Panc1 (cell line): Measurements from ENCODE around the gene IFT122. TPM values are rescaled to one million over a fixed set of nuclear protein-coding genes. Genes with fewer than 3 reads are reported as not detected.
"Not testable (repeated sequence)": the region's sequence is repeated elsewhere in the genome, so short reads cannot be mapped to it uniquely, and the experiment has no call there.

ENCODE experiments used
- ATAC-seq: fragments of 200-7000 bp; cut with Tn5 transposase; 2 replicates; pipeline ENCODE4 v1.9.1; 2020; ENCODE audit warnings: mild to moderate bottlenecking, moderate library complexity
- BruUV-seq: library from RNA; stranded (reverse); fragments of 400-500 nt; replicated peaks from 2 replicates; lab custom pipeline; 2021; lab: Mats Ljungman, UMichigan
- CTCF ChIA-PET: fragments of 300-600 bp; sonication (Branson Sonifier 250); formaldehyde crosslinking; loops from one replicate; lab custom pipeline; 2022; ENCODE audit warnings: antibody characterized with exemption; lab: Charles Lee
- POLR2A ChIA-PET: fragments of 300-600 bp; sonication (Branson Sonifier 250); formaldehyde crosslinking; loops from one replicate; lab custom pipeline; 2022; ENCODE audit warnings: antibody characterized with exemption; lab: Charles Lee
- DNase-seq: peaks from one replicate; pipeline ENCODE4 v3.0.0-alpha.2; 2010; ENCODE audit warnings: low read depth, low spot score
- H3K27ac ChIP-seq: 2 replicates; pipeline ENCODE4 v1.5.1; 2011; ENCODE audit warnings: mild to moderate bottlenecking, low read length, inconsistent platforms
- H3K27me3 ChIP-seq: fragments of 200-500 bp; sonication (Bioruptor generic); 2 replicates; pipeline ENCODE4 v1.6.0; 2014; ENCODE audit warnings: low read length, inconsistent platforms; ENCODE audit not compliant: control insufficient read depth, insufficient read depth
- H3K36me3 ChIP-seq: fragments of 200-500 bp; sonication (Bioruptor generic); 2 replicates; pipeline ENCODE4 v1.5.1; 2014; ENCODE audit warnings: inconsistent platforms, mild to moderate bottlenecking, low read length, moderate library complexity; ENCODE audit not compliant: control insufficient read depth, insufficient read depth
- H3K4me1 ChIP-seq: 2 replicates; pipeline ENCODE4 v1.5.1; 2011; ENCODE audit warnings: inconsistent platforms, mild to moderate bottlenecking, low read length, moderate library complexity; ENCODE audit not compliant: control insufficient read depth, insufficient read depth
- H3K4me3 ChIP-seq, 2 experiments: 2 replicates each; pipeline ENCODE4 v1.5.1; 2011 to 2012; ENCODE audit warnings: low read depth in 2 of 2, low read length in 2 of 2, mild to moderate bottlenecking in 2 of 2, inconsistent platforms in 1 of 2, moderate library complexity in 1 of 2
- H3K9me3 ChIP-seq: fragments of 200-500 bp; sonication (Bioruptor generic); 2 replicates; pipeline ENCODE4 v1.5.1; 2014; ENCODE audit warnings: low read depth, mild to moderate bottlenecking, inconsistent platforms, low read length, moderate library complexity; ENCODE audit not compliant: control insufficient read depth, insufficient read depth
- CTCF ChIP-seq: fragments of 450-650 bp; IDR thresholded peaks from 2 replicates; pipeline ENCODE4 v1.5.1; 2017; ENCODE audit warnings: mild to moderate bottlenecking
- POLR2AphosphoS5 ChIP-seq: IDR thresholded peaks from 2 replicates; pipeline ENCODE4 v1.6.1; 2012; ENCODE audit warnings: mild to moderate bottlenecking, low read depth, low read length, moderate library complexity
- REST ChIP-seq, 2 experiments: IDR thresholded peaks; 2 replicates each; pipeline ENCODE4 v1.6.1; 2011 to 2012; ENCODE audit warnings: low read depth in 2 of 2, control low read depth in 1 of 2, low read length in 1 of 2, mild to moderate bottlenecking in 1 of 2, moderate library complexity in 1 of 2; ENCODE audit not compliant: insufficient read depth in 1 of 2
- SIN3A ChIP-seq: IDR thresholded peaks from 2 replicates; pipeline ENCODE4 v1.6.1; 2012; ENCODE audit warnings: low read depth, mild to moderate bottlenecking, low read length, moderate library complexity, borderline replicate concordance; ENCODE audit not compliant: insufficient read depth
- TCF7L2 ChIP-seq: IDR thresholded peaks from 2 replicates; pipeline ENCODE4 v1.6.1; 2011; ENCODE audit warnings: mild to moderate bottlenecking, low read depth, low read length, inconsistent platforms
- in situ Hi-C: cut with HindIII; loops from 2 replicates; pipeline ENCODE4 v1.10.0; 2016; ENCODE audit warnings: low sequenced_read_pairs, low pct_unique_long_range_greater_than_20kb
- intact Hi-C: fragments of 100-400 bp; cut with micrococcal nuclease; formaldehyde crosslinking; loops from one replicate; pipeline ENCODE4 v1.10.0; 2022; ENCODE audit not compliant: unreplicated experiment
- total RNA-seq: library from RNA; stranded (reverse); gene quantifications from one replicate; pipeline ENCODE4 v1.2.1, GENCODE V29; 2021; ENCODE audit not compliant: unreplicated experiment

Gene IFT122
- total RNA-seq, 1 experiment from 2014 or later = 52.4 TPM

- ChIA-PET POLR2A (interaction anchor here (0.6 kb wide), 1 partner anchor 21 kb away, joined by 3 read pairs; no protein-coding TSS in a partner anchor), CTCF (no interaction called here)
- H3K36me3 ChIP-seq = no peaks in the 10 kb centered on the region
- no peak; the same call in 1 of the 2 replicates for ATAC-seq
- BruUV-seq = no TSS peak
- H3K9me3 ChIP-seq = no peaks in the 10 kb centered on the region
- H3K4me3 ChIP-seq = no peak overlapping the region
- no peak for DNase-seq
- no peak overlapping the region for H3K27ac ChIP-seq
- no peak for TF ChIP-seq CTCF
- no peak for TF ChIP-seq REST (IDR thresholded peaks at IDR 0.05; ENCODE audit: insufficient read depth in 1 of 2, low read depth in 2 of 2, low read length in 1 of 2)
- TF ChIP-seq TCF7L2 = no peak
- no peak for TF ChIP-seq SIN3A
- no peak for TF ChIP-seq POLR2AphosphoS5
- H3K27me3 ChIP-seq = no peaks in the 10 kb centered on the region
- in situ Hi-C loops (no loop called here), intact Hi-C loops (no loop called here)
- no peaks in the 10 kb centered on the region for H3K4me1 ChIP-seq
Observed at GRCh38 chr3:129514110-129514509, 74.1 kb downstream of the IFT122 start.

- no TSS peak for BruUV-seq
- POLR2A ChIA-PET = interaction anchor here (0.6 kb wide), 1 partner anchor 21 kb away, joined by 3 read pairs; no protein-coding TSS in a partner anchor
- no peak for TF ChIP-seq POLR2AphosphoS5
- no peak for TF ChIP-seq CTCF
- intact Hi-C loops (no loop called here), in situ Hi-C loops (no loop called here)
- Histone ChIP-seq H3K27me3 (no peaks in the 10 kb centered on the region), H3K4me1 (no peaks in the 10 kb centered on the region), H3K36me3 (no peaks in the 10 kb centered on the region), H3K27ac (no peak overlapping the region), H3K9me3 (no peaks in the 10 kb centered on the region), H3K4me3 (no peak overlapping the region)
- CTCF ChIA-PET = no interaction called here
- no peak for DNase-seq
- ATAC-seq = peak; percentile 5; the same call in 1 of the 2 replicates
Observed at GRCh38 chr3:129514563-129514962, 74.5 kb downstream of the IFT122 start.

- ATAC-seq, H3K4me3 ChIP-seq, BruUV-seq, H3K27ac ChIP-seq, POLR2A ChIA-PET, DNase-seq, H3K4me1 ChIP-seq, intact Hi-C loops, H3K9me3 ChIP-seq, in situ Hi-C loops, CTCF ChIA-PET, H3K36me3 ChIP-seq, H3K27me3 ChIP-seq: not testable (repeated sequence)
Observed at GRCh38 chr3:129515108-129515820, 75.2 kb downstream of the IFT122 start.

GRCh38 chr3:129515821-129516432 is 75.9 kb downstream of the IFT122 start:
- not testable (repeated sequence) for ATAC-seq

More at GRCh38 chr3:129515821-129516432, 75.9 kb downstream of the IFT122 start:
- CTCF ChIA-PET, POLR2A ChIA-PET, H3K4me1 ChIP-seq, intact Hi-C loops, in situ Hi-C loops, DNase-seq, H3K36me3 ChIP-seq, H3K27me3 ChIP-seq, H3K27ac ChIP-seq, BruUV-seq, H3K9me3 ChIP-seq, H3K4me3 ChIP-seq: not testable (repeated sequence)
